Endothelial cell of umbilical vein (primary cell): ENCODE data around the gene CNEP1R1. TPM values are rescaled to one million over a fixed set of nuclear protein-coding genes. Genes with fewer than 3 reads are reported as not detected.

Source experiments
- BruUV-seq: library from RNA; stranded (reverse); fragments of 400-500 nt; replicated peaks from 2 replicates; lab custom pipeline; 2021; lab: Mats Ljungman, UMichigan
- CTCF ChIA-PET: fragments of 300-600, 350-600 bp; sonication (Branson Sonifier 250); formaldehyde crosslinking; loops from one replicate; lab custom pipeline; 2021; ENCODE audit warnings: antibody characterized with exemption, inconsistent platforms; lab: Charles Lee
- POLR2A ChIA-PET: fragments of 300-600, 350-600 bp; sonication (Branson Sonifier 250); formaldehyde crosslinking; loops from one replicate; lab custom pipeline; 2021; ENCODE audit warnings: antibody characterized with exemption, inconsistent platforms; lab: Charles Lee
- DNase-seq: peaks from one replicate; pipeline ENCODE4 v3.0.0-alpha.2; 2011; ENCODE audit warnings: low read depth, low spot score
- FAIRE-seq: peaks from 2 replicates; lab custom pipeline; 2011; peaks lifted over from hg19 to GRCh38; lab: Jason Lieb, UNC
- H2AFZ ChIP-seq: 2 replicates; pipeline ENCODE4 v1.6.0; 2012; ENCODE audit warnings: low read depth, low read length, control low read depth, inconsistent platforms
- H3K27ac ChIP-seq: 2 replicates; pipeline ENCODE4 v1.5.1; 2011; ENCODE audit warnings: low read depth, mild to moderate bottlenecking, control low read depth, low read length, moderate library complexity; ENCODE audit not compliant: insufficient read depth
- H3K27me3 ChIP-seq, 2 experiments: 2 replicates each; pipeline versions ENCODE4 v1.6.0 to v1.6.1; 2011; ENCODE audit warnings: low read length in 2 of 2, mixed read lengths in 1 of 2; ENCODE audit not compliant: control insufficient read depth in 2 of 2, insufficient read depth in 2 of 2
- H3K36me3 ChIP-seq, 2 experiments: 2 replicates in 1 of 2; 3 replicates in 1 of 2; pipeline ENCODE4 v1.5.1; 2011; ENCODE audit warnings: low read length in 2 of 2, mild to moderate bottlenecking in 1 of 2, moderate library complexity in 1 of 2; ENCODE audit not compliant: control insufficient read depth in 2 of 2, insufficient read depth in 2 of 2; ENCODE audit errors: extremely low read depth in 1 of 2
- H3K4me1 ChIP-seq: 3 replicates; pipeline ENCODE4 v1.5.1; 2011; ENCODE audit warnings: mild to moderate bottlenecking, low read length; ENCODE audit not compliant: control insufficient read depth, insufficient read depth; ENCODE audit errors: extremely low read depth
- H3K4me2 ChIP-seq: 2 replicates; pipeline ENCODE4 v1.6.1; 2011; ENCODE audit warnings: low read length, control low read depth, mixed read lengths; ENCODE audit not compliant: insufficient read depth
- H3K4me3 ChIP-seq, 3 experiments: fragments of 200-600 bp in 1 of 3; sonication (generic), shearing (Covaris generic) in 1 of 3; replicated peaks in 1 of 3; 2 replicates each; pipeline ENCODE4 v1.5.1; 2011 to 2016; ENCODE audit warnings: control low read depth in 3 of 3, low read length in 3 of 3, mild to moderate bottlenecking in 2 of 3, inconsistent platforms in 1 of 3, low read depth in 1 of 3, moderate library complexity in 1 of 3; ENCODE audit not compliant: insufficient read depth in 1 of 3
- H3K79me2 ChIP-seq: 2 replicates; pipeline ENCODE4 v1.6.0; 2012; ENCODE audit warnings: low read length, inconsistent platforms; ENCODE audit not compliant: control insufficient read depth, insufficient read depth
- H3K9ac ChIP-seq: replicated peaks from 2 replicates; pipeline ENCODE3; 2011; ENCODE audit warnings: low read length, control low read depth; ENCODE audit not compliant: insufficient read depth; ENCODE audit errors: extremely low read depth
- H3K9me1 ChIP-seq: replicated peaks from 3 replicates; pipeline ENCODE4 v1.6.0; 2011; ENCODE audit warnings: mild to moderate bottlenecking, low read length; ENCODE audit not compliant: control insufficient read depth, insufficient read depth; ENCODE audit errors: extremely low read depth
- H3K9me3 ChIP-seq: replicated peaks from 2 replicates; pipeline ENCODE4 v1.5.1; 2012; ENCODE audit warnings: low read length, inconsistent platforms; ENCODE audit not compliant: control insufficient read depth, insufficient read depth
- H4K20me1 ChIP-seq: replicated peaks from 2 replicates; pipeline ENCODE3; 2011; ENCODE audit warnings: mild to moderate bottlenecking, low read length; ENCODE audit not compliant: control insufficient read depth, insufficient read depth; ENCODE audit errors: extremely low read depth
- CTCF ChIP-seq, 2 donors: IDR thresholded peaks; 1 replicate in 1 of 2; 2 replicates in 1 of 2; pipeline ENCODE4 v1.5.1; 2011; ENCODE audit warnings: low read length in 2 of 2, mild to moderate bottlenecking in 2 of 2, moderate library complexity in 2 of 2, control low read depth in 1 of 2, inconsistent platforms in 1 of 2, low read depth in 1 of 2; ENCODE audit not compliant: insufficient read depth in 1 of 2; ENCODE audit errors: extremely low read depth in 1 of 2
- EZH2 ChIP-seq: IDR thresholded peaks from 2 replicates; pipeline ENCODE4 v1.6.1; 2012; ENCODE audit warnings: borderline replicate concordance, low read depth, mild to moderate bottlenecking, moderate library complexity, low read length, inconsistent platforms; ENCODE audit not compliant: severe bottlenecking
- FOS ChIP-seq: IDR thresholded peaks from 2 replicates; pipeline ENCODE4 v1.6.1; 2011; ENCODE audit warnings: mild to moderate bottlenecking, low read length, moderate library complexity, borderline replicate concordance; ENCODE audit not compliant: insufficient read depth
- GATA2 ChIP-seq: IDR thresholded peaks from 2 replicates; pipeline ENCODE4 v1.7.0; 2011; ENCODE audit warnings: low read depth, mild to moderate bottlenecking, moderate library complexity, mixed read lengths, low read length; ENCODE audit not compliant: insufficient read length, insufficient read depth
- JUN ChIP-seq: IDR thresholded peaks from 2 replicates; pipeline ENCODE4 v1.6.1; 2011; ENCODE audit warnings: borderline replicate concordance, low read depth; ENCODE audit not compliant: insufficient read length, insufficient read depth
- MAX ChIP-seq: IDR thresholded peaks from 2 replicates; pipeline ENCODE4 v1.6.1; 2011; ENCODE audit not compliant: insufficient read depth, insufficient read length
- MYC ChIP-seq: IDR thresholded peaks from one replicate; pipeline ENCODE4 v1.6.1; 2011; ENCODE audit warnings: mild to moderate bottlenecking, low read depth, low read length
- POLR2A ChIP-seq: IDR thresholded peaks from 2 replicates; pipeline ENCODE4 v1.6.1; 2012; ENCODE audit warnings: low read depth, mild to moderate bottlenecking, control low read depth, low read length
- POLR2AphosphoS5 ChIP-seq: IDR thresholded peaks from 2 replicates; pipeline ENCODE4 v1.6.1; 2012; ENCODE audit warnings: low read depth, mild to moderate bottlenecking, control low read depth, low read length, moderate library complexity; ENCODE audit not compliant: insufficient read depth
- dilution Hi-C: fragments of 300-500 bp; cut with MboI; formaldehyde crosslinking; loops from one replicate; pipeline ENCODE4 v1.15.0; 2019; ENCODE audit warnings: low sequenced_read_pairs; ENCODE audit not compliant: extremely low pct_ligation_motif_present
- intact Hi-C: fragments of 100-400 bp; cut with micrococcal nuclease; formaldehyde crosslinking; loops from one replicate; pipeline ENCODE4 v1.10.0; 2022
- polyA plus RNA-seq, 4 experiments: library from polyadenylated mRNA; depleted of rRNA in 3 of 4; stranded (reverse) in 3 of 4; unstranded in 1 of 4; fragments of >200 nt; gene quantifications; 2 replicates each; pipeline versions ENCODE4 v1.2.1 to v1.2.3, GENCODE V29; 2011 to 2012; ENCODE audit warnings: missing spikeins in 1 of 4
- total RNA-seq: library from RNA; stranded (reverse); gene quantifications from 2 replicates; pipeline ENCODE4 v1.2.3, GENCODE V29; 2021

Gene CNEP1R1
- total and polyA plus RNA-seq, 2 donors (not counting 3 experiments of a cell fraction or from before 2014, with no cell fraction given): 15.3 to 23.2 TPM

- Histone ChIP-seq H2AFZ (no peak overlapping the region), H3K36me3 (no peaks in the 10 kb centered on the region), H3K27me3 (no peaks in the 10 kb centered on the region), H3K9me3 (no peaks in the 10 kb centered on the region), H3K4me1 (no peaks in the 10 kb centered on the region), H3K27ac (no peak overlapping the region), H3K79me2 (no peaks in the 10 kb centered on the region), H3K9ac (no peak overlapping the region), H4K20me1 (no peaks in the 10 kb centered on the region), H3K4me3 (no peak overlapping the region), H3K4me2 (no peak overlapping the region), H3K9me1 (no peaks in the 10 kb centered on the region)
- TF ChIP-seq CTCF (IDR thresholded peaks at IDR 0.05; ENCODE audit: extremely low read depth in 1 of 2, insufficient read depth in 1 of 2, low read depth in 1 of 2, low read length in 2 of 2): no peak
- no peak for TF ChIP-seq FOS
- TF ChIP-seq GATA2: no peak
- TF ChIP-seq MAX: no peak
- TF ChIP-seq POLR2AphosphoS5: no peak
- no peak for TF ChIP-seq JUN
- TF ChIP-seq MYC: no peak
- TF ChIP-seq EZH2: no peak
- no peak for TF ChIP-seq POLR2A
- CTCF ChIA-PET: interaction anchor here (1.0 to 1.8 kb wide), 2 partner anchors 8 to 18 kb away, joined by 3 to 6 read pairs; partner anchors contain the start of gene CNEP1R1
- FAIRE-seq (no peak), DNase-seq (no peak)
- dilution Hi-C loops (no loop called here), intact Hi-C loops (no loop called here)
- no TSS peak for BruUV-seq
- POLR2A ChIA-PET: no interaction called here
Observed at GRCh38 chr16:50043358-50043757, 18.3 kb downstream of the CNEP1R1 start.
